D721Med (cell line): ENCODE data around the gene MCL1.
"Not testable (repeated sequence)": the region's sequence is repeated elsewhere in the genome, so short reads cannot be mapped to it uniquely, and the experiment has no call there.

ENCODE experiments used
- DNase-seq: peaks from one replicate; pipeline ENCODE4 v3.0.0; 2011; ENCODE audit warnings: low spot score; ENCODE audit not compliant: insufficient read length
- FAIRE-seq: peaks from 2 replicates; lab custom pipeline; 2011; peaks lifted over from hg19 to GRCh38; lab: Jason Lieb, UNC
- CTCF ChIP-seq: IDR thresholded peaks from 2 replicates; pipeline ENCODE4 v1.5.1; 2012; ENCODE audit warnings: mild to moderate bottlenecking, control low read depth; ENCODE audit not compliant: insufficient read depth; ENCODE audit errors: missing control alignments

The MCL1 gene

GRCh38 chr1:150610576-150610975 is 31.2 kb upstream of the MCL1 start:
- DNase-seq (no peak), FAIRE-seq (no peak)
- no peak for TF ChIP-seq CTCF

GRCh38 chr1:150609732-150610131 is 30.3 kb upstream of the MCL1 start:
- TF ChIP-seq CTCF = no peak
- no peak for FAIRE-seq
- DNase-seq = no peak

GRCh38 chr1:150606463-150607142 is 27.2 kb upstream of the MCL1 start:
- FAIRE-seq (no peak), DNase-seq (no peak)
- TF ChIP-seq CTCF = no peak

GRCh38 chr1:150605451-150605731 is 26.0 kb upstream of the MCL1 start:
- FAIRE-seq, DNase-seq: not testable (repeated sequence)

- no peak for TF ChIP-seq CTCF
- no peak for DNase-seq
- FAIRE-seq = no peak
These were observed 24.8 kb upstream of the MCL1 start for GRCh38 chr1:150604226-150604588.

- no peak for TF ChIP-seq CTCF
- FAIRE-seq = no peak
- DNase-seq = no peak
These were observed 24.3 kb upstream of the MCL1 start for GRCh38 chr1:150603711-150604110.

- not testable (repeated sequence) for DNase-seq, FAIRE-seq
These were observed 23.0 kb upstream of the MCL1 start for GRCh38 chr1:150602372-150602771.

GRCh38 chr1:150601540-150601939 is 22.1 kb upstream of the MCL1 start:
- DNase-seq = no peak
- no peak for TF ChIP-seq CTCF
- no peak for FAIRE-seq

GRCh38 chr1:150598346-150598745 is 18.9 kb upstream of the MCL1 start:
- FAIRE-seq, DNase-seq: not testable (repeated sequence)
